Fibroblast of villous mesenchyme (primary cell): Measurements from ENCODE around the gene RAD51AP1. TPM values are rescaled to one million over a fixed set of nuclear protein-coding genes. Genes with fewer than 3 reads are reported as not detected.

Source experiments
- DNase-seq: peaks from one replicate; pipeline ENCODE4 v3.0.0-alpha.2; 2010; ENCODE audit warnings: low read depth
- H3K4me3 ChIP-seq: 2 replicates; pipeline ENCODE4 v1.5.1; 2011; ENCODE audit warnings: low read depth, mild to moderate bottlenecking, low read length
- total RNA-seq: library from RNA; depleted of rRNA; stranded (reverse); fragments of >200 nt; gene quantifications from 2 replicates; pipeline ENCODE4 v1.2.3, GENCODE V29; 2012
- TF ChIP-seq, protein P1 (sequence below): IDR thresholded peaks from 2 replicates; pipeline ENCODE4 v1.5.1; 2012; ENCODE audit warnings: low read depth, mild to moderate bottlenecking, low read length; ENCODE audit not compliant: insufficient read depth

Gene RAD51AP1
- total RNA-seq, 1 donor: 18.1 TPM

DNA sequence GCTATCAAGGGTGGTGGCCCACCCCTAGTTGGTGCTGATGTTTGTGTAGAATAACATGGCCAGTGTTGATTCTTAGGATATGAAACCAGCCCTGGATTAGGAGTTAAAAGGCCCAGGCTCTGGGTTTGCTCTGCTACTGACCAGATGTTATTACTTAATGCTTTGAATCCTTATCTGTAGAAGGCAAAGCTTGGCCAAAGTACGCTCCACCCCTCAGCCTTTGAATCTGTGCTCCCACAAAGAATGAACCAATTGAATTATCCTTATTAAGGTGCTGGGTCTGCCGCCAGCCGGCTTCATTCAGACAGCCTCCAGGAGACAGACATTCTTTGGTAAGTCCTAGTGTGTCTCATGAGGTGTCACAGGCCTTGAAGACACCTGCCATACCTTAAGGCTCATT, 68.4 kb downstream of the RAD51AP1 start:
- TF ChIP-seq, protein P1, sequence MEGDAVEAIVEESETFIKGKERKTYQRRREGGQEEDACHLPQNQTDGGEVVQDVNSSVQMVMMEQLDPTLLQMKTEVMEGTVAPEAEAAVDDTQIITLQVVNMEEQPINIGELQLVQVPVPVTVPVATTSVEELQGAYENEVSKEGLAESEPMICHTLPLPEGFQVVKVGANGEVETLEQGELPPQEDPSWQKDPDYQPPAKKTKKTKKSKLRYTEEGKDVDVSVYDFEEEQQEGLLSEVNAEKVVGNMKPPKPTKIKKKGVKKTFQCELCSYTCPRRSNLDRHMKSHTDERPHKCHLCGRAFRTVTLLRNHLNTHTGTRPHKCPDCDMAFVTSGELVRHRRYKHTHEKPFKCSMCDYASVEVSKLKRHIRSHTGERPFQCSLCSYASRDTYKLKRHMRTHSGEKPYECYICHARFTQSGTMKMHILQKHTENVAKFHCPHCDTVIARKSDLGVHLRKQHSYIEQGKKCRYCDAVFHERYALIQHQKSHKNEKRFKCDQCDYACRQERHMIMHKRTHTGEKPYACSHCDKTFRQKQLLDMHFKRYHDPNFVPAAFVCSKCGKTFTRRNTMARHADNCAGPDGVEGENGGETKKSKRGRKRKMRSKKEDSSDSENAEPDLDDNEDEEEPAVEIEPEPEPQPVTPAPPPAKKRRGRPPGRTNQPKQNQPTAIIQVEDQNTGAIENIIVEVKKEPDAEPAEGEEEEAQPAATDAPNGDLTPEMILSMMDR: no peak
- DNase-seq: peak; percentile 58
- no peak overlapping the region for H3K4me3 ChIP-seq

DNA sequence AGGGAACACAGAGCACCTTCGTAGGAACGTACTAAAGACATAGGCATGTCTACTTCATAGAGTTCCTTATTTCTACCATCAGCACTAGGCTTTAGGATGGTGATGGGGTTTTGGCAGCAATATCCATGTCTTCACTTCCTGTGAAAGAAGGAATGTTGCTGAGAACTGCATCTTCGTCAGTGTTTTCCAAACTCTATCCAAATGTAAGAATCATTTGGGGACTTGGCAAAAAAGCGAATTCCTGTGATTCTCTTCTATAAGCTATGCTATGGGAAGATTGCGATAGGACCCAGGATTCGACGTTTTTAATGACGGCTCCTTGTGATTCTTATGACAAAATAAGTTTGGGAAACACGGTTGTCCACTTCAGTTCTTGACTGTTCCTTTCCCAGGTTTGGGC, 70.4 kb downstream of the RAD51AP1 start:
- TF ChIP-seq, protein P1: no peak
- no peak overlapping the region for H3K4me3 ChIP-seq

More for the DNA sequence above, 70.4 kb downstream of the RAD51AP1 start:
- DNase-seq: no peak

Other genes with a start within 250 kb of the RAD51AP1 start
- gene TIGAR, start 217.7 kb upstream of the RAD51AP1 start, total RNA-seq: 10.3 and 20.7 TPM in 2 replicates
- gene FGF23, start 159.2 kb upstream of the RAD51AP1 start, total RNA-seq: not detected in 2 replicates
- not detected in 2 replicates for gene FGF6, start 93.1 kb upstream of the RAD51AP1 start, total RNA-seq
- gene DYRK4, start 23.3 kb downstream of the RAD51AP1 start, total RNA-seq: 39.3 and 48.6 TPM in 2 replicates
- 0.64 and 1.3 TPM in 2 replicates for gene AKAP3, start 110.2 kb downstream of the RAD51AP1 start, total RNA-seq
- gene NDUFA9, start 110.2 kb downstream of the RAD51AP1 start, total RNA-seq: 33.2 and 54.0 TPM in 2 replicates
- gene GALNT8, start 181.5 kb downstream of the RAD51AP1 start, total RNA-seq: under 0.01 TPM in 2 replicates